LNCAP (cell line): Measurements from ENCODE around the gene FLYWCH1.

Experiments
- CTCF ChIP-seq: fragments of 450-650 bp; IDR thresholded peaks from 2 replicates; pipeline ENCODE4 v1.5.1; 2017; ENCODE audit warnings: mild to moderate bottlenecking

FLYWCH1 gene

GRCh38 chr16:2933136-2933535, 21.4 kb downstream of the FLYWCH1 start:
- TF ChIP-seq CTCF: no peak

DNA sequence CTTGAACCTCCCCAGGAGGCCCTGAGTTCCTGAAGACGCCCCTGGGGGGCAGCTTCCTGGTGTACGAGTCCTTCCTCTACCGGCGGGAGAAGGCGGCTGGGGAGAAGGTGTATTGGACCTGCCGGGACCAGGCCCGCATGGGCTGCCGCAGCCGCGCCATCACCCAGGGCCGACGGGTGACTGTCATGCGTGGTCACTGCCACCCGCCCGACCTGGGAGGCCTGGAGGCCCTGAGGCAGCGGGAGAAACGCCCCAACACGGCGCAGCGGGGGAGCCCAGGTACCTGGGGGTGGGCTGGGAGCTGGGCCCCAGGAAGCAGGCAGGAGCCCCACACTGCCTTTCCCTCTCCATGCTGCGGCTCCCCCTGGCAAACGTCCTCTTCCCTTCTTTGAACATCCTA, 22.0 kb downstream of the FLYWCH1 start:
- TF ChIP-seq CTCF: no peak

- no peak for TF ChIP-seq CTCF
Measured at GRCh38 chr16:2934450-2934849, 22.7 kb downstream of the FLYWCH1 start.

- TF ChIP-seq CTCF: no peak
Measured at GRCh38 chr16:2936436-2937011, 24.8 kb downstream of the FLYWCH1 start.

DNA sequence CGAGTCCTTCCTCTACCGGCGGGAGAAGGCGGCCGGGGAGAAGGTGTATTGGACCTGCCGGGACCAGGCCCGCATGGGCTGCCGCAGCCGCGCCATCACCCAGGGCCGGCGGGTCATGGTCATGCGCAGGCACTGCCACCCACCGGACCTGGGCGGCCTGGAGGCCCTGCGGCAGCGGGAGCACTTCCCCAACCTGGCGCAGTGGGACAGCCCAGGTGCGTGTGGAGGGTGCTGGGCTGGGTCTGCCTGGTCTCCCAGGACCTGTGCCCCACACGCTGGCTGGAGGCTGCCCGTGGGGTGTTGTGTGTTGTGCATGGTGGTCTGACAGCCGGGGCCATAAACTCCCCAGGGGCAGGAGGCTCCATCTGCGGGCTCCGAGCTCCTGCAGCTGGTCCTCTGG, 25.4 kb downstream of the FLYWCH1 start:
- no peak for TF ChIP-seq CTCF

- TF ChIP-seq CTCF: no peak
Measured at GRCh38 chr16:2938206-2938605, 26.5 kb downstream of the FLYWCH1 start.

GRCh38 chr16:2939968-2940367, 28.2 kb downstream of the FLYWCH1 start:
- TF ChIP-seq CTCF: no peak

DNA sequence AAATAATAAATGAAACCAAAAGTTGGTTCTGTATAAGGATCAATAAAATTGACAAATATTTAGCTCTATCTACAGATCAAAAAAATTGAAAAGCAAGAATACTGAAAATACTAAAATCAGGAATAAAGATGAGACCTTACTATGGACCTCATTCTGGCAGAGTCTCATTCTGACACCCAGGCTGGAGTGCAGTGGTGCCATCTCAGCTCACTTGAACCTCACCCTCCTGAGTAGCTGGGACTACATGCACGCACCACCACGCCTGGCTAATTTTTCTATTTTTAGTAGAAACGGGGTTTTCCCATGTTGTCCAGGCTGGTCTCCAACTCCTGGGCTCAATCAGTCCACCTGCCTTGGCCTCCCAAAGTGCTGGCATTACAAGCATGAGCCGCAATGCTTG, 30.3 kb downstream of the FLYWCH1 start:
- no peak for TF ChIP-seq CTCF
